NT2/D1 (cell line): Measurements from ENCODE around the gene CFAP58.

Experiments
- DNase-seq: peaks from one replicate; pipeline ENCODE4 v3.0.0-alpha.2; 2011; ENCODE audit warnings: low read depth, low spot score
- H3K27me3 ChIP-seq: 2 replicates; pipeline ENCODE4 v1.6.0; 2011; ENCODE audit warnings: mild to moderate bottlenecking; ENCODE audit not compliant: insufficient read length, insufficient read depth
- H3K36me3 ChIP-seq: 2 replicates; pipeline ENCODE4 v1.6.1; 2011; ENCODE audit warnings: mild to moderate bottlenecking, low read length, mixed read lengths; ENCODE audit not compliant: insufficient read depth, insufficient read length
- H3K4me1 ChIP-seq: 2 replicates; pipeline ENCODE4 v1.5.1; 2011; ENCODE audit not compliant: insufficient read depth, insufficient read length
- H3K4me3 ChIP-seq: 2 replicates; pipeline ENCODE4 v1.5.1; 2011; ENCODE audit warnings: low read depth; ENCODE audit not compliant: insufficient read length
- H3K9ac ChIP-seq: 2 replicates; pipeline ENCODE4 v1.6.0; 2011; ENCODE audit warnings: low read depth; ENCODE audit not compliant: insufficient read length
- H3K9me3 ChIP-seq: 2 replicates; pipeline ENCODE4 v1.5.1; 2011; ENCODE audit warnings: mild to moderate bottlenecking, low read length; ENCODE audit not compliant: insufficient read depth
- SUZ12 ChIP-seq: IDR thresholded peaks from 2 replicates; pipeline ENCODE4 v1.6.1; 2011; ENCODE audit not compliant: insufficient read length, insufficient read depth; ENCODE audit errors: extremely low read depth
- YY1 ChIP-seq: IDR thresholded peaks from 2 replicates; pipeline ENCODE4 v1.6.1; 2011; ENCODE audit not compliant: insufficient read length, insufficient read depth
- ZNF274 ChIP-seq: IDR thresholded peaks from 2 replicates; pipeline ENCODE4 v1.6.1; 2011; ENCODE audit warnings: mild to moderate bottlenecking, low read depth, low read length

CFAP58 gene

DNA sequence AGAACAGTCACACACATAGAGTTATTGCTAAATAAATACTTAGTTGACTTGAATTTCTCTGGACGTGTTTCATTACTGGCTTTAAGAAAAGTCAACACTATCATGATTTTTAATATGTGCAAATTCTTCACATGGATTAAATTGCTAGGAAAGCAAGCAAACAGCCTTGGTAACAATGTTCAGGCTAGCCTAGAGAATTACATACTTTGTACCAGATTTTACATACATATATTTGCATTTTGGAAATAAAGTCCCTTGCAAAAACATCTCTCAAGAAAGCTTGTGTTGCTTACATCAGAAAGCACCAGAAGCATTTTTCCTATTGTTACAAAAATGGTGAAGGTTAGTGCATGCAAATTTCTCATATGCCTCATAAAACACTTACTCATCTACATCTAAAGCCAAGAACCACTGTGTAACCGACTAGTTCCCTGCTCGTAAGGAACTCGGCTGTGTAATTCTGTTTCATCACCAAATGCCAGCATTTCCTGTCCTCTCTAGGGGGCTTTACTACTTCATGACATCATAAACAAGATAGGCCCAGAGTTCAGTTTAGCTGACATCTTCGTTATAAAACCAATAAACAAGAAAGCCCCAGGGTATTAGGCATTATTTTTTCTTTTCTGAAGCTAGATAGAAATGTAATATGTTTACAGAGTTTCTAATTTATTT lies 87.8 kb downstream of the CFAP58 start:
- H3K9me3 ChIP-seq: no peaks in the 10 kb centered on the region
- H3K9ac ChIP-seq: no peak overlapping the region
- TF ChIP-seq YY1: no peak
- TF ChIP-seq ZNF274: no peak
- TF ChIP-seq SUZ12: no peak
- no peaks in the 10 kb centered on the region for H3K4me1 ChIP-seq
- DNase-seq: no peak
- H3K27me3 ChIP-seq: no peaks in the 10 kb centered on the region
- no peaks in the 10 kb centered on the region for H3K36me3 ChIP-seq
- H3K4me3 ChIP-seq: no peak overlapping the region

- Histone ChIP-seq H3K9me3 (no peaks in the 10 kb centered on the region), H3K4me3 (no peak overlapping the region), H3K9ac (no peak overlapping the region), H3K4me1 (no peaks in the 10 kb centered on the region), H3K27me3 (no peaks in the 10 kb centered on the region), H3K36me3 (no peaks in the 10 kb centered on the region)
- DNase-seq: no peak
- TF ChIP-seq SUZ12: no peak
- no peak for TF ChIP-seq ZNF274
- TF ChIP-seq YY1: no peak
Observed at GRCh38 chr10:104445359-104445758, 91.7 kb downstream of the CFAP58 start.

DNA sequence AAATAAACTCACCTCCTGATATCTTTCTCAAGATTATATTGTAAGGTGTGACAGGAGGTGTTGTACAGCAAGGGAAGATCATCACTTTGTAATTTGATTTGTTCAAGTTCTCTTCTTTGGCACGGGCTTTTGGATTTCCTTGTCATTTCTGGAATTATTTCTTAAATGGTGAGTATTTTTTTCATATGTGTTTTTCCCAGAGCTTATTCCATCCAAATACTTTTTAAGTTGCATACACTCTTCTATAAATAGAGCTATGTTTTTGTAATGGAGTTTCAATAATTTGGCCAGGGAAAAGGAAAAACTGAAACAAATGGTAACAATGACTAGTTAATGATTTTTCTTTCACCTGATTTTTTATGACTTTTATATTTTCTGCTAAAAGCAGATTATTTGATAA lies 92.5 kb downstream of the CFAP58 start:
- Histone ChIP-seq H3K4me3 (no peak overlapping the region), H3K36me3 (no peaks in the 10 kb centered on the region), H3K9ac (no peak overlapping the region), H3K9me3 (no peaks in the 10 kb centered on the region), H3K4me1 (no peaks in the 10 kb centered on the region), H3K27me3 (no peaks in the 10 kb centered on the region)
- no peak for TF ChIP-seq SUZ12
- no peak for TF ChIP-seq YY1
- no peak for TF ChIP-seq ZNF274
- DNase-seq: no peak

- no peaks in the 10 kb centered on the region for H3K36me3 ChIP-seq
- DNase-seq: no peak
- H3K9ac ChIP-seq: no peak overlapping the region
- no peaks in the 10 kb centered on the region for H3K27me3 ChIP-seq
- H3K4me1 ChIP-seq: no peaks in the 10 kb centered on the region
- no peaks in the 10 kb centered on the region for H3K9me3 ChIP-seq
- TF ChIP-seq SUZ12 (no peak), ZNF274 (no peak), YY1 (no peak)
- H3K4me3 ChIP-seq: no peak overlapping the region
Observed at GRCh38 chr10:104447331-104447730, 93.7 kb downstream of the CFAP58 start.

GRCh38 chr10:104447906-104448305 lies 94.3 kb downstream of the CFAP58 start:
- Histone ChIP-seq H3K9me3 (no peaks in the 10 kb centered on the region), H3K36me3 (no peaks in the 10 kb centered on the region), H3K27me3 (no peaks in the 10 kb centered on the region), H3K4me1 (no peaks in the 10 kb centered on the region), H3K4me3 (no peak overlapping the region), H3K9ac (no peak overlapping the region)
- no peak for TF ChIP-seq ZNF274
- TF ChIP-seq YY1: no peak
- no peak for TF ChIP-seq SUZ12
- DNase-seq: no peak

DNA sequence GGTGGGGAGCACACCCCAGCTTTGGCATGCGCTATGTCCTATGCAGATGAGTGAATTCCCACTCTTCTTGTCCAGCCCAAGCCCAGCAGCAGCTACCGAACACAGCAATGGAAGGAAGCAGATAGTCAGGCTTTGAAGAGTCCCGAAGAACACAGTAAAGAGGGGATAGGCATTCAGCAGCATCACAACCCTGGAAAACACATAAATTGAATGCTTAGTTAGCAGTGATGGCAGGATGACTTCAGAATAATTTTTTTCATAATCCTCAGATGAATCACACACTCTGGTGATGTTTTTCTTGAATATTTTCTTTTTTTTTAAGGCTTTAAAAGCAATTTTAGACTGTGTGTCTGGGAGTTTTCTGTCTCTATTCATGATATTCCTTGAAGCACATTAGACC lies 95.8 kb downstream of the CFAP58 start:
- TF ChIP-seq ZNF274 (no peak), YY1 (no peak), SUZ12 (no peak)
- DNase-seq: no peak
- no peaks in the 10 kb centered on the region for H3K36me3 ChIP-seq

DNA sequence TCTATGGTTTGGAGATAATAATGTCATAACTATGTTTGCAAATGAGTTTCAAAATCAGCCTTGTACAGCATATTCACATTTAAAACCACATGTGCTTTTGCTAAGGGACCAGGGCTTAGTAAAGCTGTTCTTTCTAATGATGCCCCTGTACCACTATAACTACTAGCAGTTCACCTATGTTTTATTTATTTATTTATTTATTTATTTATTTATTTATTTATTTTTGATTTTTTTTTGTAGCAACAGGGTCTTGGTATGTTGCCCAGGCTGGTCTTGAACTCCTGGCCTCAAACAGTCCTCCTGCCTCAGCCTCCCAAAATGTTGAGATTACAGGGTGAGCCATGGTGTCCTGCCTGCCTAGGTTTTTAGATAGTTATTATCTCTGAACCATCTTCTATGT lies 96.9 kb downstream of the CFAP58 start:
- no peak for DNase-seq
- Histone ChIP-seq H3K4me1 (no peaks in the 10 kb centered on the region), H3K36me3 (no peaks in the 10 kb centered on the region), H3K9me3 (no peaks in the 10 kb centered on the region), H3K27me3 (no peaks in the 10 kb centered on the region), H3K4me3 (no peak overlapping the region), H3K9ac (no peak overlapping the region)
- TF ChIP-seq ZNF274 (no peak), YY1 (no peak), SUZ12 (no peak)

More for the DNA sequence above, 95.8 kb downstream of the CFAP58 start:
- no peaks in the 10 kb centered on the region for H3K9me3 ChIP-seq
- no peaks in the 10 kb centered on the region for H3K27me3 ChIP-seq
- H3K4me3 ChIP-seq: no peak overlapping the region
- no peak overlapping the region for H3K9ac ChIP-seq
- H3K4me1 ChIP-seq: no peaks in the 10 kb centered on the region
